Spleen (tissue), 11 donors: ENCODE results near the gene LRRC66. TPM values are rescaled to one million over a fixed set of nuclear protein-coding genes. Genes with fewer than 3 reads are reported as not detected.

Experiments
- DNase-seq: peaks from one replicate; pipeline ENCODE4 v3.0.0-alpha.2; 2020
- H3K27ac ChIP-seq, 8 donors: fragments of 200-600 bp; sonication (generic) in 7 of 8; 1 replicate in 4 of 8; 2 replicates in 4 of 8; pipeline versions ENCODE4 v1.5.0 to v1.8.0; 2016 to 2021; ENCODE audit warnings: inconsistent platforms in 4 of 8, mild to moderate bottlenecking in 4 of 8, moderate library complexity in 1 of 8
- H3K27me3 ChIP-seq, 7 donors: fragments of 200-600 bp; sonication (generic) in 6 of 7; replicated peaks in 1 of 7; 1 replicate in 4 of 7; 2 replicates in 3 of 7; pipeline versions ENCODE4 v1.5.0 to v1.8.0; 2016 to 2021; ENCODE audit warnings: inconsistent platforms in 3 of 7, mild to moderate bottlenecking in 1 of 7
- H3K36me3 ChIP-seq, 6 donors: fragments of 200-600 bp; sonication (generic) in 5 of 6; 1 replicate in 4 of 6; 2 replicates in 2 of 6; pipeline versions ENCODE4 v1.5.0 to v1.8.0; 2016 to 2021; ENCODE audit warnings: inconsistent platforms in 2 of 6
- H3K4me1 ChIP-seq, 6 donors: fragments of 200-600 bp; sonication (generic) in 5 of 6; 1 replicate in 3 of 6; 2 replicates in 3 of 6; pipeline versions ENCODE4 v1.5.0 to v1.8.0; 2016 to 2021; ENCODE audit warnings: inconsistent platforms in 3 of 6
- H3K4me3 ChIP-seq, 8 donors: fragments of 200-600 bp; sonication (generic) in 7 of 8; 1 replicate in 4 of 8; 2 replicates in 4 of 8; pipeline versions ENCODE4 v1.5.0 to v1.8.0; 2016 to 2021; ENCODE audit warnings: inconsistent platforms in 4 of 8, mild to moderate bottlenecking in 4 of 8, moderate library complexity in 2 of 8
- H3K9me3 ChIP-seq, 8 donors: fragments of 200-600 bp; sonication (generic) in 7 of 8; 1 replicate in 4 of 8; 2 replicates in 4 of 8; pipeline versions ENCODE4 v1.5.0 to v1.8.0; 2016 to 2021; ENCODE audit warnings: inconsistent platforms in 4 of 8
- CTCF ChIP-seq, 11 experiments: fragments of 200-600 bp in 7 of 11; fragments of 450-650 bp in 4 of 11; sonication (generic) in 4 of 11; IDR thresholded peaks in 8 of 11; conservative IDR thresholded peaks in 3 of 11; 1 replicate in 7 of 11; 2 replicates in 4 of 11; pipeline versions ENCODE4 v1.4.0 to v1.8.0; 2016 to 2021; ENCODE audit warnings: antibody characterized with exemption in 11 of 11, inconsistent platforms in 4 of 11, mild to moderate bottlenecking in 1 of 11
- POLR2A ChIP-seq, 3 donors: fragments of 450-650 bp; IDR thresholded peaks; one replicate each; pipeline ENCODE4 v1.5.1; 2017; ENCODE audit warnings: antibody characterized with exemption in 3 of 3, mild to moderate bottlenecking in 1 of 3
- POLR2AphosphoS5 ChIP-seq, 3 donors: sonication (generic); formaldehyde crosslinking; IDR thresholded peaks; one replicate each; pipeline ENCODE4 v1.5.1; 2017; ENCODE audit warnings: antibody characterized with exemption in 3 of 3
- WGBS, 5 donors: extraction: QIAGEN DNeasy Blood & Tissue Kit in 3 of 5; methylation state at CpG; one replicate each; pipeline versions ENCODE4 v1.1.5 to v1.1.7; 2013 to 2018; 5-methylcytosine and 5-hydroxymethylcytosine counted together
- intact Hi-C: fragments of 100-400 bp; cut with DNase I; formaldehyde crosslinking; loops from one replicate; pipeline ENCODE4 v1.15.0; 2023; ENCODE audit warnings: low total_unique reads
- polyA plus RNA-seq, 3 donors: library from polyadenylated mRNA; stranded (reverse); fragments of 200-250 nt; gene quantifications; one replicate each; pipeline ENCODE4 v1.2.1, GENCODE V29; 2013
- total RNA-seq, 7 donors: library from RNA; depleted of rRNA in 3 of 7; stranded (reverse); fragments of >200 nt in 3 of 7; fragmentation: NEBNext Ultra II Directional in 4 of 7; extraction: Animal tissue kit (Norgen Biotek cat#: 25700) in 4 of 7; gene quantifications; one replicate each; pipeline versions ENCODE4 v1.1.0 to v1.2.1, GENCODE V29; 2016 to 2021
- donor health status: healthy with polysubstance abuse.
- donor health status: DM: no; HTN: no; CAD: no; lungs with moderate emphysema.
- donor health status: DM: no; HTN: no; CAD: no.
- donor health status: Bipolar disorder and iron deficiency.
- donor health status: healthy.
- donor health status: DM: no; HTN: no; CAD: no.
- donor health status: DM: yes; HTN: yes; CAD: no.

Gene LRRC66
- total and polyA plus RNA-seq, 10 donors: 0.09 to 0.56 (median 0.17) TPM; not detected in 1

- intact Hi-C loops: no loop called here
- WGBS, 5 donors: 67 to 76% (median 73%) methylated on average over 7 of the region's 7 CpGs
- no peaks in the 10 kb centered on the region for H3K4me1 ChIP-seq
- no peaks in the 10 kb centered on the region for H3K36me3 ChIP-seq
- H3K27me3 ChIP-seq: no peaks in the 10 kb centered on the region
- no peak overlapping the region for H3K4me3 ChIP-seq
- no peak for TF ChIP-seq CTCF (IDR thresholded peaks at IDR 0.05 in 8 of 11, conservative IDR thresholded peaks at IDR 0.05 in 3 of 11)
- TF ChIP-seq POLR2A (IDR thresholded peaks at IDR 0.05): no peak
- TF ChIP-seq POLR2AphosphoS5 (IDR thresholded peaks at IDR 0.05): no peak
- H3K9me3 ChIP-seq: no peaks in the 10 kb centered on the region
- H3K27ac ChIP-seq: no peak overlapping the region
- DNase-seq: no peak
Observed at GRCh38 chr4:52015366-52015765, 4.8 kb downstream of the LRRC66 start.

GRCh38 chr4:52014903-52015302, 5.3 kb downstream of the LRRC66 start:
- TF ChIP-seq POLR2AphosphoS5 (IDR thresholded peaks at IDR 0.05) (no peak), POLR2A (IDR thresholded peaks at IDR 0.05) (no peak), CTCF (IDR thresholded peaks at IDR 0.05 in 8 of 11, conservative IDR thresholded peaks at IDR 0.05 in 3 of 11) (no peak)
- Histone ChIP-seq H3K4me1 (no peaks in the 10 kb centered on the region), H3K27me3 (no peaks in the 10 kb centered on the region), H3K36me3 (no peaks in the 10 kb centered on the region), H3K27ac (no peak overlapping the region), H3K4me3 (no peak overlapping the region), H3K9me3 (no peaks in the 10 kb centered on the region)
- no peak for DNase-seq
- intact Hi-C loops: no loop called here
- WGBS, 5 donors: 21 to 46% (median 28%) methylated on average over 1 of the region's 1 CpG

GRCh38 chr4:52012651-52013050, 7.5 kb downstream of the LRRC66 start:
- TF ChIP-seq POLR2AphosphoS5 (IDR thresholded peaks at IDR 0.05) (no peak), CTCF (IDR thresholded peaks at IDR 0.05 in 8 of 11, conservative IDR thresholded peaks at IDR 0.05 in 3 of 11) (no peak), POLR2A (IDR thresholded peaks at IDR 0.05) (no peak)
- Histone ChIP-seq H3K9me3 (no peaks in the 10 kb centered on the region), H3K4me3 (no peak overlapping the region), H3K36me3 (no peaks in the 10 kb centered on the region), H3K27me3 (no peaks in the 10 kb centered on the region), H3K27ac (no peak overlapping the region), H3K4me1 (no peaks in the 10 kb centered on the region)
- intact Hi-C loops: no loop called here
- 88 to 98% (median 95%) methylated on average over 1 of the region's 1 CpG for WGBS, 5 donors
- DNase-seq: no peak

- no peaks in the 10 kb centered on the region for H3K36me3 ChIP-seq
- no peak for DNase-seq
- TF ChIP-seq POLR2A (IDR thresholded peaks at IDR 0.05) (no peak), CTCF (IDR thresholded peaks at IDR 0.05 in 8 of 11, conservative IDR thresholded peaks at IDR 0.05 in 3 of 11) (no peak), POLR2AphosphoS5 (IDR thresholded peaks at IDR 0.05) (no peak)
- 92 to 98% (median 95%) methylated on average over 2 of the region's 2 CpGs for WGBS, 5 donors
- no peak overlapping the region for H3K27ac ChIP-seq
- H3K9me3 ChIP-seq: no peaks in the 10 kb centered on the region
- H3K27me3 ChIP-seq: no peaks in the 10 kb centered on the region
- no peak overlapping the region for H3K4me3 ChIP-seq
- H3K4me1 ChIP-seq: no peaks in the 10 kb centered on the region
- intact Hi-C loops: no loop called here
Observed at GRCh38 chr4:52010986-52011385, 9.2 kb downstream of the LRRC66 start.
